Activated CD8-positive, alpha-beta T cell treated with anti-CD3 and anti-CD28 coated beads for 36 hours (primary cell): Measurements from ENCODE around the gene KDM7A. TPM values are rescaled to one million over a fixed set of nuclear protein-coding genes. Genes with fewer than 3 reads are reported as not detected.

Experiments
- ATAC-seq: fragments of 200-7000 bp; cut with Tn5 transposase; one replicate; pipeline ENCODE4 v1.10.0; 2021; ENCODE audit warnings: mild to moderate bottlenecking, moderate library complexity
- CTCF ChIA-PET: fragments of 350-600 bp; sonication (Branson Sonifier 250); formaldehyde crosslinking; loops from one replicate; lab custom pipeline; 2021; ENCODE audit warnings: antibody characterized with exemption; lab: Charles Lee
- POLR2A ChIA-PET: fragments of 350-600 bp; sonication (Branson Sonifier 250); formaldehyde crosslinking; loops from one replicate; lab custom pipeline; 2021; ENCODE audit warnings: antibody characterized with exemption; lab: Charles Lee
- DNase-seq: peaks from one replicate; pipeline ENCODE4 v3.0.0-alpha.2; 2020
- H3K27ac Mint-ChIP-seq: one replicate; pipeline ENCODE4 v1.8.0; 2021; ENCODE audit warnings: mild to moderate bottlenecking, mixed read lengths
- H3K27me3 Mint-ChIP-seq: one replicate; pipeline ENCODE4 v1.8.0; 2021; ENCODE audit warnings: mixed read lengths
- H3K36me3 Mint-ChIP-seq: one replicate; pipeline ENCODE4 v1.8.0; 2021; ENCODE audit warnings: low read depth, mixed read lengths
- H3K4me1 Mint-ChIP-seq: one replicate; pipeline ENCODE4 v1.8.0; 2021; ENCODE audit warnings: low read depth, mixed read lengths
- H3K4me3 Mint-ChIP-seq: one replicate; pipeline ENCODE4 v1.8.0; 2021; ENCODE audit warnings: mild to moderate bottlenecking, moderate library complexity, mixed read lengths
- H3K9me3 Mint-ChIP-seq: one replicate; pipeline ENCODE4 v1.8.0; 2021; ENCODE audit warnings: mixed read lengths
- CTCF ChIP-seq: fragments of 200-600 bp; IDR thresholded peaks from one replicate; pipeline ENCODE4 v1.8.0; 2022; ENCODE audit warnings: antibody characterized with exemption, mild to moderate bottlenecking
- intact Hi-C: fragments of 100-400 bp; cut with micrococcal nuclease; formaldehyde crosslinking; loops from one replicate; pipeline ENCODE4 v1.10.0; 2022
- total RNA-seq, 2 experiments: library from RNA; stranded (reverse); gene quantifications; one replicate each; pipeline ENCODE4 v1.2.3, GENCODE V29; 2021

Gene KDM7A, protein sequence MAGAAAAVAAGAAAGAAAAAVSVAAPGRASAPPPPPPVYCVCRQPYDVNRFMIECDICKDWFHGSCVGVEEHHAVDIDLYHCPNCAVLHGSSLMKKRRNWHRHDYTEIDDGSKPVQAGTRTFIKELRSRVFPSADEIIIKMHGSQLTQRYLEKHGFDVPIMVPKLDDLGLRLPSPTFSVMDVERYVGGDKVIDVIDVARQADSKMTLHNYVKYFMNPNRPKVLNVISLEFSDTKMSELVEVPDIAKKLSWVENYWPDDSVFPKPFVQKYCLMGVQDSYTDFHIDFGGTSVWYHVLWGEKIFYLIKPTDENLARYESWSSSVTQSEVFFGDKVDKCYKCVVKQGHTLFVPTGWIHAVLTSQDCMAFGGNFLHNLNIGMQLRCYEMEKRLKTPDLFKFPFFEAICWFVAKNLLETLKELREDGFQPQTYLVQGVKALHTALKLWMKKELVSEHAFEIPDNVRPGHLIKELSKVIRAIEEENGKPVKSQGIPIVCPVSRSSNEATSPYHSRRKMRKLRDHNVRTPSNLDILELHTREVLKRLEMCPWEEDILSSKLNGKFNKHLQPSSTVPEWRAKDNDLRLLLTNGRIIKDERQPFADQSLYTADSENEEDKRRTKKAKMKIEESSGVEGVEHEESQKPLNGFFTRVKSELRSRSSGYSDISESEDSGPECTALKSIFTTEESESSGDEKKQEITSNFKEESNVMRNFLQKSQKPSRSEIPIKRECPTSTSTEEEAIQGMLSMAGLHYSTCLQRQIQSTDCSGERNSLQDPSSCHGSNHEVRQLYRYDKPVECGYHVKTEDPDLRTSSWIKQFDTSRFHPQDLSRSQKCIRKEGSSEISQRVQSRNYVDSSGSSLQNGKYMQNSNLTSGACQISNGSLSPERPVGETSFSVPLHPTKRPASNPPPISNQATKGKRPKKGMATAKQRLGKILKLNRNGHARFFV
- total RNA-seq, result 10 to 100 TPM; 21.1 to 22.9 TPM

GRCh38 chr7:140176811-140177702 is at the start of gene KDM7A:
TSS of gene KDM7A (minus strand) at chr7:140176983. CDS start at chr7:140176937, 46 bp downstream.
- DNase-seq (peak; percentile 93), ATAC-seq (peak; percentile 80)
- Mint-ChIP-seq H3K4me3 (peak within 1 kb of the TSS; percentile 94), H3K27ac (peak within 1 kb of the TSS; percentile 83), H3K9me3 (peaks cover 7% of the 10 kb centered on the region), H3K36me3 (peaks cover 7% of the 10 kb centered on the region), H3K27me3 (peaks cover 3% of the 10 kb centered on the region), H3K4me1 (peaks cover 32% of the 10 kb centered on the region)
- POLR2A ChIA-PET, result interaction anchor here (0.7 to 3.9 kb wide), 13 partner anchors 9 to 200 kb away, joined by 3 to 48 read pairs (median 3); partner anchors contain the start of gene PARP12
- CTCF ChIA-PET, result interaction anchor here (0.7 to 2.0 kb wide), 10 partner anchors 12 to 128 kb away, joined by 3 to 13 read pairs (median 4); no protein-coding TSS in a partner anchor
- TF ChIP-seq CTCF, result no peak
- intact Hi-C loops, result loop anchor here (5.0 kb wide), 2 partner anchors 115 to 140 kb away; partner anchors contain the start of gene PARP12

DNA sequence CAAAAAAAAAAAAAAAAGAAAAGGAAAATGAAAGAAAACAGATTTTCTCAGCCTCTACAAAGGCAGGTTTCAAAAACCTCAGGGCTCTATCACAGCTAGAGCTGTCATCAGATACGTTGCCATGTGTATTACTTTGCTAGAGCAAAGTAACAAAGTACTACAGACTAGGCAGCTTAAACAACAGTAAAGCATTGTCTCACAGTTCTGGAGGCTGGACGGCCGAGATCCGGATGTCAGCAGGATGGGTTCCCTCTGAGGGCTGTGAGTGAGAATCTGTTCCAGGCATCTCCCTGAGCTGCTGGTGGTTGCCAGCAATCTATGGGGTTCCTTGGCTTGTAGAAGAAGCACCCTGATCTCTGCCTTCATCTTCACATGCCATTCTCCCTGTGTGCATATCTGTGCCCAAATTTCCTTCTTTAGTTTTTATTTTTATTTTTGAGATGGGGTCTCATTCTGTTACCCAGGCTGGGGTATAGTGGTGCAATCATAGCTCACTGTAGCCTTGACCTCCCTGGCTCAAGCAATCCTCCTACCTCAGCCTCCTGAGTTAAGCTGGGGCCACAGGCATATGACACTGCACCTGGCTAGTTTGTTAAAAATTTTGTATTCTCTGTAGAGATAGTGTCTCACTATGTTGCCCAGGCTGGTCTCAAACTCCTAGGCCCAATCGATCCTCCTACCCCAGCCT is 48.9 kb upstream of the KDM7A start:
- TF ChIP-seq CTCF, result no peak
- H3K4me3 Mint-ChIP-seq, result peak overlapping the region; percentile 31
- peak overlapping the region; percentile 69 for H3K27ac Mint-ChIP-seq
- no peaks in the 10 kb centered on the region for H3K36me3 Mint-ChIP-seq
- no peaks in the 10 kb centered on the region for H3K9me3 Mint-ChIP-seq
- intact Hi-C loops, result no loop called here
- ATAC-seq (no peak), DNase-seq (no peak)
- CTCF ChIA-PET, result no interaction called here
- POLR2A ChIA-PET, result interaction anchor here (2.0 kb wide), 1 partner anchor 11 kb away, joined by 5 read pairs; no protein-coding TSS in a partner anchor
- peaks cover 46% of the 10 kb centered on the region for H3K4me1 Mint-ChIP-seq
- no peaks in the 10 kb centered on the region for H3K27me3 Mint-ChIP-seq

GRCh38 chr7:140223515-140224221 is 46.9 kb upstream of the KDM7A start:
- Mint-ChIP-seq H3K27me3 (no peaks in the 10 kb centered on the region), H3K9me3 (no peaks in the 10 kb centered on the region), H3K27ac (peak overlapping the region; percentile 80), H3K4me1 (peaks cover 36% of the 10 kb centered on the region), H3K4me3 (no peak overlapping the region), H3K36me3 (no peaks in the 10 kb centered on the region)
- intact Hi-C loops, result no loop called here
- CTCF ChIA-PET, result no interaction called here
- no peak for TF ChIP-seq CTCF
- POLR2A ChIA-PET, result interaction anchor here (2.0 kb wide), 1 partner anchor 9 kb away, joined by 5 read pairs; no protein-coding TSS in a partner anchor
- peak; percentile 65 for ATAC-seq
- peak; percentile 24 for DNase-seq

- POLR2A ChIA-PET, result no interaction called here
- no peak for TF ChIP-seq CTCF
- no peaks in the 10 kb centered on the region for H3K36me3 Mint-ChIP-seq
- peaks cover 4% of the 10 kb centered on the region for H3K9me3 Mint-ChIP-seq
- intact Hi-C loops, result no loop called here
- no peaks in the 10 kb centered on the region for H3K27me3 Mint-ChIP-seq
- no peak overlapping the region for H3K4me3 Mint-ChIP-seq
- CTCF ChIA-PET, result no interaction called here
- ATAC-seq (no peak), DNase-seq (no peak)
- no peak overlapping the region for H3K27ac Mint-ChIP-seq
- peaks cover 36% of the 10 kb centered on the region for H3K4me1 Mint-ChIP-seq
Measured at GRCh38 chr7:140222814-140223213, 46.0 kb upstream of the KDM7A start.
